Measurements from ENCODE around the gene TYW5. TPM values are rescaled to one million over a fixed set of nuclear protein-coding genes. Genes with fewer than 3 reads are reported as not detected.
"Not testable (repeated sequence)": the region's sequence is repeated elsewhere in the genome, so short reads cannot be mapped to it uniquely, and the experiment has no call there.

Gene TYW5
- polyA plus RNA-seq, 2 donors = 2.4 to 3.5 TPM

DNA sequence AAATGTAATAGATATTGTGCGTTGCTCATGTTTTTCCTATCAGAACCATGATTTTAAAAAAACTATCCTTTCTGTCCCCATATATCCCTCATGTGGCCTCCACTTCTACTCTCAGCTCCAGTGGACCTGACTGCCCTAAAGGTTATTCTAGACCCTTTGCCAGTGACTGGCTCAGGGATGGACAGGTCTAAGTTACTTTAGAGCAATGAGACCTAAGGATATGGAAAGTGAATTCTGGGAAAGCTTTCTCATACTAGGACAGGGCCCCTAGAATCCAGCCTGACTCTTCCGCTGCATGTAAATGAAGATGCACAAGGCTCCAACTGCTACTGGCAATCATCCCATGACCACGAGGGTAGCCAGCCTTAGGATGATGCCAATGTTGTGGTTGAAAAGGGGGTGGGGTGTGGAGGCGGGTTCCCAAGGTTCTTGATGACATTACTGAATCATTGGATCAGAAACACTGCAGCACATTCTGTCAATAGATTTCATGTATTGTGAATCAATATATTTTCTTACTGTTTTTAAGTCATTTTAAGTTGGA is 22.9 kb downstream of the TYW5 start:
- Histone ChIP-seq H3K4me1 (ENCODE audit: control insufficient read depth in 2 of 2, insufficient read depth in 2 of 2, low read length in 1 of 2) (no peaks in the 10 kb centered on the region), H3K27me3 (ENCODE audit: control insufficient read depth in 1 of 2, insufficient read depth in 2 of 2, low read length in 2 of 2) (no peaks in the 10 kb centered on the region), H3K27ac (ENCODE audit: low read depth in 2 of 2, low read length in 1 of 2) (no peak overlapping the region), H3K4me3 (ENCODE audit: low read depth in 1 of 2, low read length in 2 of 2) (no peak overlapping the region), H3K9me3 (ENCODE audit: control insufficient read depth in 2 of 2, insufficient read depth in 1 of 2, low read depth in 1 of 2, low read length in 1 of 2) (no peaks in the 10 kb centered on the region), H3K36me3 (ENCODE audit: control insufficient read depth in 2 of 2, insufficient read depth in 2 of 2, low read length in 1 of 2) (peaks cover 0 to 8% of the 10 kb centered on the region in 2 donors)
- WGBS, 2 donors = 74 to 85% methylated on average over 4 of the region's 4 CpGs

DNA sequence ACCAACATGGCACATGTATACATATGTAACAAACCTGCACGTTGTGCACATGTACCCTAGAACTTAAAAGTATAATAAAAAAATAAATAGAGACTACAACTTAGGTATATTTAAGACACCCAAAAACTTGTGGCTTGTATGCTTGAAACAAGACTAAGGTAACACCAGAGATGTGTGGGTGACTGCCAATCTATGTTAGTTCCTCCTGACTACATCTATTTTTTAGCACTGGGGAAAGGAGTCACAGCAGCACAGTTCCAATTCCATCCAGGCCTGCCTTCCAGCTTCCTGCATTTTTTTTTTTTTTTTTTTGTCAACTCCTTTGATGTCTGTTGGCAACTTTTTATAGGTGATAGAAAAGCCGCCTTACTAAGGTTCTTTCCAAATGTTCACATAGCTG is 26.0 kb downstream of the TYW5 start:
- Histone ChIP-seq H3K9me3 (ENCODE audit: control insufficient read depth in 2 of 2, insufficient read depth in 1 of 2, low read depth in 1 of 2, low read length in 1 of 2) (no peaks in the 10 kb centered on the region), H3K36me3 (ENCODE audit: control insufficient read depth in 2 of 2, insufficient read depth in 2 of 2, low read length in 1 of 2) (peaks cover 0 to 8% of the 10 kb centered on the region in 2 donors), H3K27ac (ENCODE audit: low read depth in 2 of 2, low read length in 1 of 2) (no peak overlapping the region), H3K27me3 (ENCODE audit: control insufficient read depth in 1 of 2, insufficient read depth in 2 of 2, low read length in 2 of 2) (no peaks in the 10 kb centered on the region), H3K4me1 (ENCODE audit: control insufficient read depth in 2 of 2, insufficient read depth in 2 of 2, low read length in 1 of 2) (no peaks in the 10 kb centered on the region), H3K4me3 (ENCODE audit: low read depth in 1 of 2, low read length in 2 of 2) (no peak overlapping the region)
- WGBS, 2 donors = 65 to 70% methylated on average over 2 of the region's 2 CpGs

- no peaks in the 10 kb centered on the region for H3K4me1 ChIP-seq (ENCODE audit: control insufficient read depth in 2 of 2, insufficient read depth in 2 of 2, low read length in 1 of 2)
- H3K4me3 ChIP-seq (ENCODE audit: low read depth in 1 of 2, low read length in 2 of 2) = no peak overlapping the region
- no peaks in the 10 kb centered on the region for H3K9me3 ChIP-seq (ENCODE audit: control insufficient read depth in 2 of 2, insufficient read depth in 1 of 2, low read depth in 1 of 2, low read length in 1 of 2)
- no peaks in the 10 kb centered on the region for H3K27me3 ChIP-seq (ENCODE audit: control insufficient read depth in 1 of 2, insufficient read depth in 2 of 2, low read length in 2 of 2)
- peaks cover 0 to 8% of the 10 kb centered on the region in 2 donors for H3K36me3 ChIP-seq (ENCODE audit: control insufficient read depth in 2 of 2, insufficient read depth in 2 of 2, low read length in 1 of 2)
- no peak overlapping the region for H3K27ac ChIP-seq (ENCODE audit: low read depth in 2 of 2, low read length in 1 of 2)
Observed at GRCh38 chr2:199928626-199929025, 26.7 kb downstream of the TYW5 start.

DNA sequence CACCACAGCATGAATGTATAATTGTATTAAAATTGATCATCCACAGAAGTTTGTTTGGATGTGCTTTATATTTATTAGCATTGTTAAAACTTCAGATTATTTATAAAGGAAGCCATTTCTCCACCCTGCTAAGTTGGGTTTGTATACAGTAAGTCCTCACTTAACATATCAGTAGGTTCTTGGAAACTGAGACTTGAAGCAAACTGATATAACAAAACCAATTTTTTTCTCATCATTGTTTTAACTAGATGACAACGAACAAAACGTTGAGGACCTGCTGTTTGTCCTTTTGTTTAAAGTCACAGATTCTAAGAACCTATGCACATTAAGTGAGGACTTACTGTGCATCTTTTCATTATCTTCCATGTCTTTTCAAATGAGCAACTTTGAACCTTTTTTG is 27.1 kb downstream of the TYW5 start:
- WGBS, 2 donors = 36 to 53% methylated on average over 2 of the region's 2 CpGs
- Histone ChIP-seq H3K4me1 (ENCODE audit: control insufficient read depth in 2 of 2, insufficient read depth in 2 of 2, low read length in 1 of 2) (no peaks in the 10 kb centered on the region), H3K27me3 (ENCODE audit: control insufficient read depth in 1 of 2, insufficient read depth in 2 of 2, low read length in 2 of 2) (no peaks in the 10 kb centered on the region), H3K4me3 (ENCODE audit: low read depth in 1 of 2, low read length in 2 of 2) (no peak overlapping the region), H3K9me3 (ENCODE audit: control insufficient read depth in 2 of 2, insufficient read depth in 1 of 2, low read depth in 1 of 2, low read length in 1 of 2) (no peaks in the 10 kb centered on the region), H3K27ac (ENCODE audit: low read depth in 2 of 2, low read length in 1 of 2) (no peak overlapping the region), H3K36me3 (ENCODE audit: control insufficient read depth in 2 of 2, insufficient read depth in 2 of 2, low read length in 1 of 2) (peaks cover 0 to 8% of the 10 kb centered on the region in 2 donors)

DNA sequence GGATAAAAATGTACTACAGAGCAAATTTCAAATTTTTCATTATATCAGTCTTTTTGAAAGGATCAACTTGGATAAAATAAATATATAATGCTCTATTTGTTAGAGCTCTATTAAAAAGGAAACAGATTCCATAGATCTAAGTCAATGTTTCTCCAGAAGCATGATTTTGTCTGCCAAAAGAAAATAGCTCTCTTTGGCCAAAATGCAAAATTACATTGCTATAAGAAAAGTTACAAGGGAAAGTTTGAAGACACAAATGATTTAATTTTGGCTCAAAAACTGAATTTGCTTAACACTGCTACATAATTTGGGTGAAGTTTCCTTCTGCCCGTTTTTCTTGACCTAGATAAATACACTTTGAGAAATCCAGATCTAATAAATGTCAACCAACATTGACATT is 28.5 kb downstream of the TYW5 start:
- Histone ChIP-seq H3K9me3 (ENCODE audit: control insufficient read depth in 2 of 2, insufficient read depth in 1 of 2, low read depth in 1 of 2, low read length in 1 of 2) (no peaks in the 10 kb centered on the region), H3K4me3 (ENCODE audit: low read depth in 1 of 2, low read length in 2 of 2) (no peak overlapping the region), H3K4me1 (ENCODE audit: control insufficient read depth in 2 of 2, insufficient read depth in 2 of 2, low read length in 1 of 2) (no peaks in the 10 kb centered on the region), H3K36me3 (ENCODE audit: control insufficient read depth in 2 of 2, insufficient read depth in 2 of 2, low read length in 1 of 2) (peaks cover 0 to 3% of the 10 kb centered on the region in 2 donors), H3K27me3 (ENCODE audit: control insufficient read depth in 1 of 2, insufficient read depth in 2 of 2, low read length in 2 of 2) (no peaks in the 10 kb centered on the region), H3K27ac (ENCODE audit: low read depth in 2 of 2, low read length in 1 of 2) (no peak overlapping the region)
- 41 to 56% methylated on average over 1 of the region's 1 CpG for whole genome bisulfite sequencing, 2 donors

- Histone ChIP-seq H3K9me3 (ENCODE audit: control insufficient read depth in 2 of 2, insufficient read depth in 1 of 2, low read depth in 1 of 2, low read length in 1 of 2) (no peaks in the 10 kb centered on the region), H3K4me1 (ENCODE audit: control insufficient read depth in 2 of 2, insufficient read depth in 2 of 2, low read length in 1 of 2) (no peaks in the 10 kb centered on the region), H3K4me3 (ENCODE audit: low read depth in 1 of 2, low read length in 2 of 2) (no peak overlapping the region), H3K27ac (ENCODE audit: low read depth in 2 of 2, low read length in 1 of 2) (no peak overlapping the region), H3K36me3 (ENCODE audit: control insufficient read depth in 2 of 2, insufficient read depth in 2 of 2, low read length in 1 of 2) (peaks cover 0 to 2% of the 10 kb centered on the region in 2 donors), H3K27me3 (ENCODE audit: control insufficient read depth in 1 of 2, insufficient read depth in 2 of 2, low read length in 2 of 2) (no peaks in the 10 kb centered on the region)
- 73 to 74% methylated on average over 2 of the region's 2 CpGs for WGBS, 2 donors
Observed at GRCh38 chr2:199923924-199924323, 31.4 kb downstream of the TYW5 start.

GRCh38 chr2:199922856-199923255 is 32.4 kb downstream of the TYW5 start:
- no peaks in the 10 kb centered on the region for H3K9me3 ChIP-seq (ENCODE audit: control insufficient read depth in 2 of 2, insufficient read depth in 1 of 2, low read depth in 1 of 2, low read length in 1 of 2)
- no peak overlapping the region for H3K27ac ChIP-seq (ENCODE audit: low read depth in 2 of 2, low read length in 1 of 2)
- H3K4me3 ChIP-seq (ENCODE audit: low read depth in 1 of 2, low read length in 2 of 2) = no peak overlapping the region
- H3K4me1 ChIP-seq (ENCODE audit: control insufficient read depth in 2 of 2, insufficient read depth in 2 of 2, low read length in 1 of 2) = no peaks in the 10 kb centered on the region
- WGBS, 2 donors = 77 to 82% methylated on average over 5 of the region's 5 CpGs
- H3K36me3 ChIP-seq (ENCODE audit: control insufficient read depth in 2 of 2, insufficient read depth in 2 of 2, low read length in 1 of 2) = peaks cover 0 to 2% of the 10 kb centered on the region in 2 donors
- H3K27me3 ChIP-seq (ENCODE audit: control insufficient read depth in 1 of 2, insufficient read depth in 2 of 2, low read length in 2 of 2) = no peaks in the 10 kb centered on the region

DNA sequence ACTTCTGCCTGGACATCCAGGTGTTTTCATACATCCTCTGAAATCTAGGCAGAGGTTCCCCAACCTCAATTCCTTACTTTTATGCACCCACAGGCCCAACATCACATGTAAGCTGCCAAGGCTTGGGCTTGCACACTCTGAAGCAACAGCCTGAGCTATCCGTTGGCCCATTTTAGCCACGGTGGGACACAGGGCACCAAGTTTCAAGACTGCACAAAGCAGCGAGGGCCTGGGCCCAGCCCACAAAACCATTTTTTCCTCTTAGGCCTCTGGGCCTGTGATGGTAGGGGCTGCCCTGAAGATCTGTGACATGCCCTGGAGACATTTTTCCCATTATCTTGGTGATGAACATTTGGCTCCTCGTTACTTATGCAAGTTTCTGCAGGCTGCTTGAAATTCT is 38.3 kb downstream of the TYW5 start:
- peaks cover 0 to 3% of the 10 kb centered on the region in 2 donors for H3K9me3 ChIP-seq (ENCODE audit: control insufficient read depth in 2 of 2, insufficient read depth in 1 of 2, low read depth in 1 of 2, low read length in 1 of 2)
- WGBS, 2 donors = 85 to 96% methylated on average over 4 of the region's 4 CpGs
- H3K36me3 ChIP-seq (ENCODE audit: control insufficient read depth in 2 of 2, insufficient read depth in 2 of 2, low read length in 1 of 2) = peaks cover 2% of the 10 kb centered on the region in 2 donors
- no peak overlapping the region for H3K4me3 ChIP-seq (ENCODE audit: low read depth in 1 of 2, low read length in 2 of 2)
- H3K4me1 ChIP-seq (ENCODE audit: control insufficient read depth in 2 of 2, insufficient read depth in 2 of 2, low read length in 1 of 2) = no peaks in the 10 kb centered on the region
- no peak overlapping the region for H3K27ac ChIP-seq (ENCODE audit: low read depth in 2 of 2, low read length in 1 of 2)
- no peaks in the 10 kb centered on the region for H3K27me3 ChIP-seq (ENCODE audit: control insufficient read depth in 1 of 2, insufficient read depth in 2 of 2, low read length in 2 of 2)

DNA sequence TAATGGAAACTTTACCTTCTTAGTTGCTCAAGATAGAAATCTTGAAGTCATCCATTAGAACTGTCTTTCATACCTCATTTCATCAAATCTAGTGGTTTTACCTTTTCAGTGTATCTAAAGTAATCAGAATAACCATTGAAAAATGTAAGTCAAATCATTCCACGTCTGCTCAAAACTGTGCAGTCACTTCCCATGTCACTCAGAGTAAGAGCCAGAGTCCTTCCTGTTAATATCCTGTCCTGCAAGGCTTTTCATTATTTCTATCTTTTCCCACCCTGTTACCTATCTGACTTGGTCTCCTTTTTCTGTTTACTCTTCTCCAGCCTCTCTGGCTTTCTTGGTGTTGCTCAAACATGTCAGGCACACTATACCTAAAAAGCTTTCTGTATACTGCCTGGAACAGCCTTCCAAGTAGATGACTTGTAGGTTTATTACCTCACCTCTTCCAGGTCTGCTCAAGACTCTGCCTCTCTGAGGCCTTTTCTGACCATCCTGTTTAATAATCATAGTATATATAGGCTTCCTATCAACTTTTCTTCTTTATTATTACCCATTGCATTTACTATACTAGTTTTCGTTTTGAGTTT is 40.8 kb downstream of the TYW5 start:
- Histone ChIP-seq H3K27me3 (ENCODE audit: control insufficient read depth in 1 of 2, insufficient read depth in 2 of 2, low read length in 2 of 2) (no peaks in the 10 kb centered on the region), H3K36me3 (ENCODE audit: control insufficient read depth in 2 of 2, insufficient read depth in 2 of 2, low read length in 1 of 2) (peaks cover 0 to 2% of the 10 kb centered on the region in 2 donors), H3K4me3 (ENCODE audit: low read depth in 1 of 2, low read length in 2 of 2) (no peak overlapping the region), H3K4me1 (ENCODE audit: control insufficient read depth in 2 of 2, insufficient read depth in 2 of 2, low read length in 1 of 2) (no peaks in the 10 kb centered on the region), H3K27ac (ENCODE audit: low read depth in 2 of 2, low read length in 1 of 2) (no peak overlapping the region), H3K9me3 (ENCODE audit: control insufficient read depth in 2 of 2, insufficient read depth in 1 of 2, low read depth in 1 of 2, low read length in 1 of 2) (peaks cover 0 to 3% of the 10 kb centered on the region in 2 donors)
- WGBS, 2 donors = 60 to 61% methylated on average over 2 of the region's 2 CpGs

GRCh38 chr2:199912553-199913114 is 42.7 kb downstream of the TYW5 start:
- H3K27ac ChIP-seq (ENCODE audit: low read depth in 2 of 2, low read length in 1 of 2); H3K4me1 ChIP-seq (ENCODE audit: control insufficient read depth in 2 of 2, insufficient read depth in 2 of 2, low read length in 1 of 2); H3K9me3 ChIP-seq (ENCODE audit: control insufficient read depth in 2 of 2, insufficient read depth in 1 of 2, low read depth in 1 of 2, low read length in 1 of 2); H3K27me3 ChIP-seq (ENCODE audit: control insufficient read depth in 1 of 2, insufficient read depth in 2 of 2, low read length in 2 of 2); H3K36me3 ChIP-seq (ENCODE audit: control insufficient read depth in 2 of 2, insufficient read depth in 2 of 2, low read length in 1 of 2): not testable (repeated sequence)
- 90 to 95% methylated on average over 12 of the region's 12 CpGs for WGBS, 2 donors
- peak overlapping the region in 1 of 2 donors; percentile 79 for H3K4me3 ChIP-seq (ENCODE audit: low read depth in 1 of 2, low read length in 2 of 2)

Measured in esophagus (tissue), 2 donors.